Hepatocyte (in vitro differentiated cells): ENCODE results near the gene DCBLD1. TPM values are rescaled to one million over a fixed set of nuclear protein-coding genes. Genes with fewer than 3 reads are reported as not detected.

ENCODE experiments used
- DNase-seq: peaks from one replicate; pipeline ENCODE4 v3.0.0-alpha.2; 2016; ENCODE audit warnings: low spot score
- H2AFZ ChIP-seq: fragments of 200-600 bp; sonication (generic); 2 replicates; pipeline ENCODE4 v1.6.0; 2016; ENCODE audit warnings: antibody characterized with exemption, mild to moderate bottlenecking
- H3K27ac ChIP-seq: fragments of 200-600 bp; sonication (generic); 2 replicates; pipeline ENCODE4 v1.5.1; 2016; ENCODE audit warnings: mild to moderate bottlenecking
- H3K27me3 ChIP-seq: fragments of 200-600 bp; sonication (generic); 2 replicates; pipeline ENCODE4 v1.6.1; 2016
- H3K36me3 ChIP-seq: fragments of 200-600 bp; sonication (generic); replicated peaks from 2 replicates; pipeline ENCODE4 v1.5.1; 2016; ENCODE audit warnings: low read depth; ENCODE audit not compliant: insufficient read depth
- H3K4me1 ChIP-seq: fragments of 200-600 bp; sonication (generic); 2 replicates; pipeline ENCODE4 v1.5.1; 2016; ENCODE audit warnings: mild to moderate bottlenecking, moderate library complexity; ENCODE audit not compliant: insufficient read depth
- H3K4me2 ChIP-seq: fragments of 200-600 bp; sonication (generic); 2 replicates; pipeline ENCODE4 v1.6.0; 2016
- H3K4me3 ChIP-seq: fragments of 200-600 bp; sonication (generic); 2 replicates; pipeline ENCODE4 v1.5.1; 2016; ENCODE audit warnings: mild to moderate bottlenecking
- H3K79me2 ChIP-seq: fragments of 200-600 bp; sonication (generic); 2 replicates; pipeline ENCODE4 v1.6.0; 2017; ENCODE audit warnings: mild to moderate bottlenecking
- H3K9me2 ChIP-seq: fragments of 200-600 bp; sonication (generic); replicated peaks from 2 replicates; pipeline ENCODE4 v1.6.0; 2017; ENCODE audit warnings: mild to moderate bottlenecking; ENCODE audit not compliant: insufficient read depth
- H3K9me3 ChIP-seq: fragments of 200-600 bp; sonication (generic); 2 replicates; pipeline ENCODE4 v1.5.1; 2016; ENCODE audit warnings: low read depth, mild to moderate bottlenecking
- H4K20me1 ChIP-seq: fragments of 200-600 bp; sonication (generic); 2 replicates; pipeline ENCODE4 v1.6.0; 2016; ENCODE audit warnings: mild to moderate bottlenecking; ENCODE audit not compliant: insufficient read depth, poor library complexity, severe bottlenecking
- EZH2 ChIP-seq: fragments of 200-600 bp; sonication (generic); IDR thresholded peaks from 2 replicates; pipeline ENCODE4 v1.6.1; 2016; ENCODE audit warnings: antibody characterized with exemption, mild to moderate bottlenecking, borderline replicate concordance
- EZH2phosphoT487 ChIP-seq: fragments of 200-600 bp; sonication (generic); IDR thresholded peaks from one replicate; pipeline ENCODE4 v1.6.1; 2018; ENCODE audit warnings: antibody characterized with exemption, mild to moderate bottlenecking, low read depth, moderate library complexity; ENCODE audit not compliant: unreplicated experiment, severe bottlenecking
- WGBS: methylation state at CpG from one replicate; pipeline ENCODE4 v1.1.6; 2016; ENCODE audit warnings: low lambda C conversion rate; ENCODE audit errors: missing lambda C conversion rate; 5-methylcytosine and 5-hydroxymethylcytosine counted together
- polyA plus RNA-seq: library from polyadenylated mRNA; unstranded; fragments of >200 nt; fragmentation: Nextera tagmentation; extraction: Ambion mirVana; gene quantifications from 2 replicates; pipeline ENCODE4 v1.2.1, GENCODE V29; 2016
- total RNA-seq: library from RNA; depleted of rRNA; stranded (reverse); fragments of >200 nt; gene quantifications from 2 replicates; pipeline ENCODE4 v1.2.3, GENCODE V29; 2014
- TF ChIP-seq, protein P1 (sequence below): fragments of 200-600 bp; sonication (generic); IDR thresholded peaks from 2 replicates; pipeline ENCODE4 v1.5.1; 2016; ENCODE audit warnings: antibody characterized with exemption, mild to moderate bottlenecking; ENCODE audit not compliant: poor library complexity

Gene DCBLD1
- total and polyA plus RNA-seq, 2 experiments from 2014 or later, result 18.9 to 23.8 TPM

GRCh38 chr6:117521791-117522502 lies 39.5 kb downstream of the DCBLD1 start:
- no peak for DNase-seq
- Histone ChIP-seq H3K4me3 (no peak overlapping the region), H3K79me2 (peaks cover 9% of the 10 kb centered on the region), H3K27me3 (no peaks in the 10 kb centered on the region), H3K36me3 (no peaks in the 10 kb centered on the region), H3K9me2 (no peaks in the 10 kb centered on the region), H3K4me1 (peaks cover 10% of the 10 kb centered on the region), H3K27ac (no peak overlapping the region), H4K20me1 (no peaks in the 10 kb centered on the region), H3K9me3 (no peaks in the 10 kb centered on the region), H2AFZ (no peak overlapping the region), H3K4me2 (no peak overlapping the region)
- TF ChIP-seq, protein P1, sequence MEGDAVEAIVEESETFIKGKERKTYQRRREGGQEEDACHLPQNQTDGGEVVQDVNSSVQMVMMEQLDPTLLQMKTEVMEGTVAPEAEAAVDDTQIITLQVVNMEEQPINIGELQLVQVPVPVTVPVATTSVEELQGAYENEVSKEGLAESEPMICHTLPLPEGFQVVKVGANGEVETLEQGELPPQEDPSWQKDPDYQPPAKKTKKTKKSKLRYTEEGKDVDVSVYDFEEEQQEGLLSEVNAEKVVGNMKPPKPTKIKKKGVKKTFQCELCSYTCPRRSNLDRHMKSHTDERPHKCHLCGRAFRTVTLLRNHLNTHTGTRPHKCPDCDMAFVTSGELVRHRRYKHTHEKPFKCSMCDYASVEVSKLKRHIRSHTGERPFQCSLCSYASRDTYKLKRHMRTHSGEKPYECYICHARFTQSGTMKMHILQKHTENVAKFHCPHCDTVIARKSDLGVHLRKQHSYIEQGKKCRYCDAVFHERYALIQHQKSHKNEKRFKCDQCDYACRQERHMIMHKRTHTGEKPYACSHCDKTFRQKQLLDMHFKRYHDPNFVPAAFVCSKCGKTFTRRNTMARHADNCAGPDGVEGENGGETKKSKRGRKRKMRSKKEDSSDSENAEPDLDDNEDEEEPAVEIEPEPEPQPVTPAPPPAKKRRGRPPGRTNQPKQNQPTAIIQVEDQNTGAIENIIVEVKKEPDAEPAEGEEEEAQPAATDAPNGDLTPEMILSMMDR, result no peak
- no peak for TF ChIP-seq EZH2
- no peak for TF ChIP-seq EZH2phosphoT487
- WGBS, result 83% methylated on average over 5 of the region's 5 CpGs

GRCh38 chr6:117525607-117526006 lies 43.1 kb downstream of the DCBLD1 start:
- TF ChIP-seq EZH2 (no peak), EZH2phosphoT487 (no peak)
- TF ChIP-seq, protein P1, result no peak
- H2AFZ ChIP-seq, result no peak overlapping the region
- DNase-seq, result no peak

GRCh38 chr6:117530467-117531242 lies 48.2 kb downstream of the DCBLD1 start:
- peaks cover 4% of the 10 kb centered on the region for H3K4me1 ChIP-seq
- H3K36me3 ChIP-seq, result no peaks in the 10 kb centered on the region
- H3K79me2 ChIP-seq, result no peaks in the 10 kb centered on the region
- no peak overlapping the region for H3K27ac ChIP-seq
- DNase-seq, result no peak
- no peak overlapping the region for H2AFZ ChIP-seq
- H3K9me2 ChIP-seq, result no peaks in the 10 kb centered on the region
- no peak for TF ChIP-seq EZH2
- no peak for TF ChIP-seq EZH2phosphoT487
- TF ChIP-seq, protein P1, result no peak
- no peaks in the 10 kb centered on the region for H3K9me3 ChIP-seq
- no peaks in the 10 kb centered on the region for H3K27me3 ChIP-seq
- no peak overlapping the region for H3K4me3 ChIP-seq
- no peak overlapping the region for H3K4me2 ChIP-seq
- WGBS, result 96% methylated on average over 4 of the region's 4 CpGs
- no peaks in the 10 kb centered on the region for H4K20me1 ChIP-seq

More at GRCh38 chr6:117525607-117526006, 43.1 kb downstream of the DCBLD1 start:
- no peaks in the 10 kb centered on the region for H4K20me1 ChIP-seq
- H3K4me2 ChIP-seq, result no peak overlapping the region
- H3K79me2 ChIP-seq, result no peaks in the 10 kb centered on the region
- no peak overlapping the region for H3K4me3 ChIP-seq
- WGBS, result 100% methylated on average over 2 of the region's 2 CpGs
- no peak overlapping the region for H3K27ac ChIP-seq
- H3K4me1 ChIP-seq, result peaks cover 5% of the 10 kb centered on the region
- no peaks in the 10 kb centered on the region for H3K9me2 ChIP-seq
- no peaks in the 10 kb centered on the region for H3K27me3 ChIP-seq
- no peaks in the 10 kb centered on the region for H3K9me3 ChIP-seq
- no peaks in the 10 kb centered on the region for H3K36me3 ChIP-seq
